DMS 273 (cell line): ENCODE results near the gene SH3TC2.

ENCODE experiments used
- DNase-seq: peaks from one replicate; lab custom pipeline; 2025; ENCODE audit not compliant: unreplicated experiment; lab: John Stamatoyannopoulos, UW

The SH3TC2 gene

GRCh38 chr5:149030838-149031397 is 31.9 kb downstream of the SH3TC2 start:
- no peak for DNase-seq

DNA sequence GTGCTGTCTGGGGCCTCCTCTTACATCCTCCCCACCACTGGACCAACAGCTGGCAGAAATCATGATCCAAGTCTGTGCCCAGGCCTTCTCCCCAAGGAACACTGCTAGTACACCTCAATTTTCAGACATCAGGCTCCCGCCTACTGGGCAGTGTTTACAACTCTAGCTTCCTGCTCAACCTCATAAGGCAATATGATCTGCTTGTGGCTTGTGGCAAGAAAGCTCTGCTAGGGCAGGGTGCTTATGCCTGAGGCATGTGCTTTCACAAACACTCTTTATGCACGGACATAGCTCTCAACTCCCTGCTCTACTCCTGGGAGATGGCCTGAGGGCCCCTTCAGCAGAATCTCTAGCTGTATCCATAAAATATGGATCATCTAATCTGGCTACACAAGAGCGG is 32.5 kb downstream of the SH3TC2 start:
- no peak for DNase-seq

GRCh38 chr5:149028984-149029383 is 33.9 kb downstream of the SH3TC2 start:
- DNase-seq: no peak

DNA sequence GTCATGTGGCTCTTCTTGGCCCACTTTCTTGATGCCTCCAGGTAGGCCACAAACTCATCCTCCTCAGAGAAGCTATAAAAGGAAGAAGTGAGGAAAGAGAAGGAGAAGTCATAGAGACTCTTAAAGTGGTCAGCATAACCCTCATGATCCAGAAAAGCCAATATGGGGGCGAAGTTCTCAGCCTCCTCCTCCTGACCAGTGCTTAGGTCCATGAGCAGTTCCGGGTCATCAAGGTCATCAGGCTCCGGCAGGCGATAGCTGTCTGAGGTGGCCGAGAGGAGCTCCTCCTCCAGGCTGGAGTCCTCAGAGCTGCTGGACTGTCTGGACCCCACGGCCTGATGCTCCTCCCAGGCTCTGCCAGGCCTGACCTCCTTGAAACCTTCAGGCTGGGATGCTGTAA is 34.7 kb downstream of the SH3TC2 start:
- no peak for DNase-seq

GRCh38 chr5:149027636-149028035 is 35.2 kb downstream of the SH3TC2 start:
- no peak for DNase-seq

DNA sequence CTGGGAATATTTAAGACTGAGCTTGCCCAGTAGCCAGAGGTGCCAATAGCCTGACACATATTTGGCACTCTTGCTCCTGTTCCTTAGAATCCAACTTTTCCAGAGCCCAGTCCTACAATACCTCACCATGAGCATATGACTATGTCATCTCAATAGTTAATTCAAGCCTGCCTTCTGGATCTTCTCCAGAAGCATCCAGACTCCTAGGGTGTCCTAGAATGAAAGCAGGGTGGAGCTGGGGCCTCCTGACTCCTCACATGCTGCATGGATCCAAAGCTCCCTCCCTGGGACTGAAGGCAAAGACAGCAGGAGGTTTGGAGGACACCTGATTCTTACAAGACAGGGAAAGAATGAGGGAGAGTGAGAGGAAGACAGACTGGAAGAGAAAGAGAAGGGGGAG is 37.9 kb downstream of the SH3TC2 start:
- no peak for DNase-seq

- DNase-seq: peak; percentile 59
These were observed 38.4 kb downstream of the SH3TC2 start for GRCh38 chr5:149024477-149024876.

GRCh38 chr5:149022200-149022599 is 40.7 kb downstream of the SH3TC2 start:
- DNase-seq: no peak

- DNase-seq: no peak
These were observed 43.2 kb downstream of the SH3TC2 start for GRCh38 chr5:149019679-149020078.

GRCh38 chr5:149018909-149019443 is 43.9 kb downstream of the SH3TC2 start:
- peak; percentile 16 for DNase-seq

- no peak for DNase-seq
These were observed 45.2 kb downstream of the SH3TC2 start for GRCh38 chr5:149017636-149018035.

DNA sequence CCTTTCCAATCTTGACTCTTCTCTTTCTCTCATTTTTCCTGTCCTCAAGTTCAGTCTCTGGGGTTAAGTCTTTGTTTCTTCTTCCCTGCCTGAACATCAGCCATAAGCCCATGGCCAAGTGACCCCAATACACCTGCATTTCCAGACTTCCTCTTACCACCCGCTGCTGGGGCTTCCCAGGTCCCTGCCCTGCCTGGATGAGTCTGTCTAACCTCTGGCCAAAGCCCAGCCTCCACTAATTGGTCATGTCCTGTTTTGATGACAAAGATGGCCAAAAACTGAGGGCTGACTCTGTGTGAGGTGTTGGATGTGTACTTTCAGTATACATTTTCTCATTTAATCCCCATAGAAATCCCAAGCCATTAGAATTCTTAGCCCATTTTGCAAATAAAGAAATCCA is 47.3 kb downstream of the SH3TC2 start:
- no peak for DNase-seq

GRCh38 chr5:149015126-149015525 is 47.7 kb downstream of the SH3TC2 start:
- DNase-seq: peak; percentile 31

DNA sequence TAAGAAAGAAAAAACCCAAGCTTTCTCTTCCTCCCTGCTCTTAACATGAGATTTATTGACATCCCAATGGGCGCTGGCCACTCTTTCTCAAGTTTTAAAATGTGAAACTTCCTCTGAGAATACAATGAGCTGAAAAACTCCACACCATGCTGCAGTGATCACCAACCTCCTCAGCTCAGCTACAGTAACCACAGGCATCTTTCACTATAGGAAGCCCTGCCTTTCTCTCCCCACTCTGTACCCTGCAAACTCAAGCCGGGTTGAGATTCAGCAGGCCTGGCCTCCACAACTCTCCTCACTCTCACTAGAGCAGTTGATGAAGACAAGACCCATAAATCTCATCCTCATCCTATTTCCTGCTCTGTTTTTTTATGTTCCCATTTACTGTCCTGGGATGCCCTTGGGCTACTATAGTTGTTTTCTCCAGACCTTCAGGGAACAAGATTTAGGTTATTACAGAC is 48.3 kb downstream of the SH3TC2 start:
- no peak for DNase-seq

DNA sequence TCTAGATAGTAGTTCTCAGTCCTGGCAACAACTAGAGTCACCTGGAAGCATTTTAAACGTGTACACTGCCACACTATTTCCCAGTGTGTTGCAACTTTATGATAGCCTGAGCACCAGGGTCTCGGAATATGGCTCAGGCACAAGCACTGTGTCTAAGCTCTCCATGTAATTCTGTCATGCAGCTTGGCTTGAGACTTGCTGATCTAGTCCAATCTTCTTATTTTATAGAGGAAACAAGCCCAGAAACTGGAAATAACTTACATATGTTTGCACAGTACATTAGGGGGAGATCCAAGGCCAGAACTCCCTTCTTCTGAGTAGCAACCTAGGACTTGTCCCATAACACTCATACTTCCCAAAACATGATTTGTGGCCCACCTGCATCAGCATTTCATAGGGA is 49.1 kb downstream of the SH3TC2 start:
- DNase-seq: no peak

- DNase-seq: no peak
These were observed 50.5 kb downstream of the SH3TC2 start for GRCh38 chr5:149012350-149012749.

DNA sequence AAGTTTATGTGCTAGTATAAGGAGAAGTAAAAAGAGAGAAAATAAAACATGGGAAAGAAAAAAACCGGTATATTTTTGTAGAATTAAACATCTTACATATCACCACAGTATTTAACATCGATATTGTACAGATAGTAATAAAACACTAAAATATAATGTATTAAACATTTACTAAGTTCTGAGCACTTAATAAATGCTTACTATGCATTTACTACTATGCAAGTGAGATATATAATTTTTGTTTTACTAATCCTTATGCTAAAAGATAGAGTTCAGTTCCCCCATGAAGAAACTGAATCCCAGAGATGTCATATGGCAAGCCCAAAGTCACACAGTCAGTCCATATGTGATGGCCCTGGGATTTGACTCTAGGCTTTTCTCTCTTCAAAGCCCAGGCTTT is 51.1 kb downstream of the SH3TC2 start:
- DNase-seq: no peak

DNA sequence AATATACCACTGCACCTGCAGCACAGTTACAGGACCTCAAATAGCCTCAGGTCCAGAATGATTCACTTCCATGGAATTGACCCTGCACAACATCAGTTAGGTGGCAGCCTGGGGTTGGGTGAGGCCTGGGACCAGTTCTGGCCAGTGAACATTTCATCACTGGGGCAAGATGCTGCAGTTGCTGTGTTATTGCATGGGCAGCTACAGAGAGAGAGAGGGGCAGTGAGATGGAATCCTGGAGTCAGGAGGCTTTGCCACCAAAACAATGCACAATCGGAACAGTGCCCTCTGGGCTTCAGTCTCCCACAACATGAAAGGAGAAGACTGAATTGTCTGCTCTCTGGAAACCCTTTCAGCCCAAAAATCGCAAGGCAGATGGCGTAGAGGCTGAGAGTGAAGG is 51.8 kb downstream of the SH3TC2 start:
- DNase-seq: no peak

- DNase-seq: no peak
These were observed 55.7 kb downstream of the SH3TC2 start for GRCh38 chr5:149007174-149007573.

GRCh38 chr5:149006426-149006825 is 56.4 kb downstream of the SH3TC2 start:
- no peak for DNase-seq

GRCh38 chr5:149005077-149005892 is 57.6 kb downstream of the SH3TC2 start:
- no peak for DNase-seq

- DNase-seq: no peak
These were observed 58.3 kb downstream of the SH3TC2 start for GRCh38 chr5:149004559-149004958.
